ENCODE data around the gene KRTAP4-4.
"Not testable (repeated sequence)": the region's sequence is repeated elsewhere in the genome, so short reads cannot be mapped to it uniquely, and the experiment has no call there.

Gene KRTAP4-4

GRCh38 chr17:41118721-41119120 is 41.8 kb downstream of the KRTAP4-4 start (continued):
- TF ChIP-seq BCL11A (tag by site-specific recombination; IDR thresholded peaks at IDR 0.05; ENCODE audit: low read depth) (no peak), ZNF121 (tag by site-specific recombination; IDR thresholded peaks at IDR 0.05) (no peak)
- TF ChIP-seq, protein P1, sequence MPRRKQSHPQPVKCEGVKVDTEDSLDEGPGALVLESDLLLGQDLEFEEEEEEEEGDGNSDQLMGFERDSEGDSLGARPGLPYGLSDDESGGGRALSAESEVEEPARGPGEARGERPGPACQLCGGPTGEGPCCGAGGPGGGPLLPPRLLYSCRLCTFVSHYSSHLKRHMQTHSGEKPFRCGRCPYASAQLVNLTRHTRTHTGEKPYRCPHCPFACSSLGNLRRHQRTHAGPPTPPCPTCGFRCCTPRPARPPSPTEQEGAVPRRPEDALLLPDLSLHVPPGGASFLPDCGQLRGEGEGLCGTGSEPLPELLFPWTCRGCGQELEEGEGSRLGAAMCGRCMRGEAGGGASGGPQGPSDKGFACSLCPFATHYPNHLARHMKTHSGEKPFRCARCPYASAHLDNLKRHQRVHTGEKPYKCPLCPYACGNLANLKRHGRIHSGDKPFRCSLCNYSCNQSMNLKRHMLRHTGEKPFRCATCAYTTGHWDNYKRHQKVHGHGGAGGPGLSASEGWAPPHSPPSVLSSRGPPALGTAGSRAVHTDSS (tag by site-specific recombination; IDR thresholded peaks at IDR 0.05), result no peak

DNA sequence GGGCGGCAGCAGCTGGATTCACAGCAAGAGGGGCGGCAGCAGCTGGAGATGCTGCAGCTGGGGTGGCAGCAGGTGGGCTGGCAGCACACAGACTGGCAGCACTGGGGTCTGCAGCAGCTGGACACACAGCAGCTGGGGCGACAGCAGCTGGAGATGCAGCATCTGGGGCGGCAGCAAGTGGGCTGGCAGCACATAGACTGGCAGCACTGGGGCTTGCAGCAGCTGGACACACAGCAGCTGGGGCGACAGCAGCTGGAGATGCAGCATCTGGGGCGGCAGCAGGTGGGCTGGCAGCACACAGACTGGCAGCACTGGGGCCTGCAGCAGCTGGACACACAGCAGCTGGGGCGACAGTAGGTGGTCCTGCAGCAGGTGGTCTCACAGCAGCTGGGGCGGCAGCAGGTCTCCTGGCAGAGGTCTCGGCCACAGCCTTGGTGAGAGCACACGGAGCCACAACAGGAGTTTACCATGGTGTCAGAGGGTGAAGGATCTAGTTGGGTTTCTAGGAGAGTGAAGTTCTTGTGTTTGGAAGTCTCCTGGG is 42.6 kb downstream of the KRTAP4-4 start, which contains the start of gene KRTAP4-11:
KRTAP4-11 (minus strand) TSS at position 528 of the 541 bp plus-strand sequence; CDS start at position 470, 58 bp downstream.
- H3K4me3 ChIP-seq (ENCODE audit: low read depth, low read length); H3K9me3 ChIP-seq (ENCODE audit: control insufficient read depth, insufficient read depth, low read depth, low read length); POLR2A ChIA-PET; H3K27ac ChIP-seq (ENCODE audit: extremely low read depth, low read depth, low read length); H3K36me3 ChIP-seq (ENCODE audit: control insufficient read depth in 2 of 2, insufficient read depth in 1 of 2, low read length in 2 of 2); H3K4me1 ChIP-seq (ENCODE audit: control insufficient read depth, insufficient read depth, low read length): not testable (repeated sequence)
- CTCF ChIA-PET, result interaction anchor here (0.7 kb wide), 1 partner anchor 45 kb away, joined by 4 read pairs; no protein-coding TSS in a partner anchor

- Histone ChIP-seq H3K9me3 (ENCODE audit: control insufficient read depth, insufficient read depth, low read depth, low read length) (no peaks in the 10 kb centered on the region), H3K36me3 (ENCODE audit: control insufficient read depth in 2 of 2, insufficient read depth in 1 of 2, low read length in 2 of 2) (no peaks in the 10 kb centered on the region), H3K4me3 (ENCODE audit: low read depth, low read length) (no peak overlapping the region), H3K27ac (ENCODE audit: extremely low read depth, low read depth, low read length) (no peak overlapping the region), H3K4me1 (ENCODE audit: control insufficient read depth, insufficient read depth, low read length) (no peaks in the 10 kb centered on the region)
- TF ChIP-seq ZNF175 (tag by site-specific recombination; IDR thresholded peaks at IDR 0.05) (no peak), ZNF266 (tag by site-specific recombination; IDR thresholded peaks at IDR 0.05; ENCODE audit: low read depth) (no peak), BCL11B (tag by site-specific recombination; IDR thresholded peaks at IDR 0.05; ENCODE audit: low read depth) (no peak), ZNF558 (tag by site-specific recombination; IDR thresholded peaks at IDR 0.05) (no peak), KLF10 (tag by site-specific recombination; IDR thresholded peaks at IDR 0.05) (no peak), ZNF791 (tag by site-specific recombination; IDR thresholded peaks at IDR 0.05) (no peak), TCF7L2 (IDR thresholded peaks at IDR 0.05; ENCODE audit: borderline replicate concordance, low read depth, low read length) (no peak), ZNF10 (tag by site-specific recombination; IDR thresholded peaks at IDR 0.05) (no peak), ZNF248 (tag by site-specific recombination; IDR thresholded peaks at IDR 0.05) (no peak), ZBTB6 (tag by site-specific recombination; IDR thresholded peaks at IDR 0.05) (no peak), ZNF362 (tag by site-specific recombination; IDR thresholded peaks at IDR 0.05) (no peak), ZNF664 (tag by site-specific recombination; IDR thresholded peaks at IDR 0.05) (no peak), SP2 (tag by site-specific recombination; IDR thresholded peaks at IDR 0.05) (no peak), CTCF (tag by site-specific recombination; IDR thresholded peaks at IDR 0.05) (no peak), ZNF600 (tag by site-specific recombination; IDR thresholded peaks at IDR 0.05) (no peak), ZNF280D (tag by site-specific recombination; IDR thresholded peaks at IDR 0.05) (no peak)
- TF ChIP-seq, protein P2, sequence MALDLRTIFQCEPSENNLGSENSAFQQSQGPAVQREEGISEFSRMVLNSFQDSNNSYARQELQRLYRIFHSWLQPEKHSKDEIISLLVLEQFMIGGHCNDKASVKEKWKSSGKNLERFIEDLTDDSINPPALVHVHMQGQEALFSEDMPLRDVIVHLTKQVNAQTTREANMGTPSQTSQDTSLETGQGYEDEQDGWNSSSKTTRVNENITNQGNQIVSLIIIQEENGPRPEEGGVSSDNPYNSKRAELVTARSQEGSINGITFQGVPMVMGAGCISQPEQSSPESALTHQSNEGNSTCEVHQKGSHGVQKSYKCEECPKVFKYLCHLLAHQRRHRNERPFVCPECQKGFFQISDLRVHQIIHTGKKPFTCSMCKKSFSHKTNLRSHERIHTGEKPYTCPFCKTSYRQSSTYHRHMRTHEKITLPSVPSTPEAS (tag by site-specific recombination; IDR thresholded peaks at IDR 0.05), result no peak
- ChIA-PET CTCF (no interaction called here), POLR2A (no interaction called here)
Observed at GRCh38 chr17:41116297-41116696, 44.3 kb downstream of the KRTAP4-4 start.

All from HEK293 (cell line).